ENCODE data around the gene GRIN2A.

The GRIN2A gene

GRCh38 chr16:9849697-9850245, 332.5 kb downstream of the GRIN2A start:
- DNase-seq (ENCODE audit: low read depth) = no peak
- no peak overlapping the region for H3K4me3 ChIP-seq (ENCODE audit: control insufficient read depth, low read depth, low read length)
- TF ChIP-seq CTCF (conservative IDR thresholded peaks at IDR 0.05; ENCODE audit: control insufficient read depth, insufficient read depth, low read depth, low read length) = no peak

- no peak for TF ChIP-seq CTCF (conservative IDR thresholded peaks at IDR 0.05; ENCODE audit: control insufficient read depth, insufficient read depth, low read depth, low read length)
- DNase-seq (ENCODE audit: low read depth) = peak; percentile 60
- H3K4me3 ChIP-seq (ENCODE audit: control insufficient read depth, low read depth, low read length) = no peak overlapping the region
Observed at GRCh38 chr16:9847146-9847545, 335.1 kb downstream of the GRIN2A start.

GRCh38 chr16:9846362-9847099, 335.7 kb downstream of the GRIN2A start:
- no peak overlapping the region for H3K4me3 ChIP-seq (ENCODE audit: control insufficient read depth, low read depth, low read length)
- TF ChIP-seq CTCF (conservative IDR thresholded peaks at IDR 0.05; ENCODE audit: control insufficient read depth, insufficient read depth, low read depth, low read length) = no peak
- peak; percentile 28 for DNase-seq (ENCODE audit: low read depth)

GRCh38 chr16:9845661-9846361, 336.4 kb downstream of the GRIN2A start:
- no peak overlapping the region for H3K4me3 ChIP-seq (ENCODE audit: control insufficient read depth, low read depth, low read length)
- no peak for TF ChIP-seq CTCF (conservative IDR thresholded peaks at IDR 0.05; ENCODE audit: control insufficient read depth, insufficient read depth, low read depth, low read length)
- peak; percentile 78 for DNase-seq (ENCODE audit: low read depth)

- H3K4me3 ChIP-seq (ENCODE audit: control insufficient read depth, low read depth, low read length) = no peak overlapping the region
- no peak for TF ChIP-seq CTCF (conservative IDR thresholded peaks at IDR 0.05; ENCODE audit: control insufficient read depth, insufficient read depth, low read depth, low read length)
- peak; percentile 97 for DNase-seq (ENCODE audit: low read depth)
Observed at GRCh38 chr16:9844361-9844760, 337.9 kb downstream of the GRIN2A start.

GRCh38 chr16:9843424-9844018, 338.7 kb downstream of the GRIN2A start:
- no peak for TF ChIP-seq CTCF (conservative IDR thresholded peaks at IDR 0.05; ENCODE audit: control insufficient read depth, insufficient read depth, low read depth, low read length)
- DNase-seq (ENCODE audit: low read depth) = peak; percentile 58
- no peak overlapping the region for H3K4me3 ChIP-seq (ENCODE audit: control insufficient read depth, low read depth, low read length)

All from fibroblast of mammary gland (primary cell).